GM11168 (cell line): Measurements from ENCODE around the gene GPATCH2L.

Experiments
- in situ Hi-C: fragments of 300-500 bp; cut with MboI; formaldehyde crosslinking; loops from one replicate; pipeline ENCODE4 v1.12.0; 2022; ENCODE audit warnings: low sequenced_read_pairs; ENCODE audit not compliant: unreplicated experiment

GPATCH2L gene

GRCh38 chr14:76252471-76252870 lies 100.7 kb downstream of the GPATCH2L start:
- in situ Hi-C loops = no loop called here

GRCh38 chr14:76253111-76253510 lies 101.4 kb downstream of the GPATCH2L start:
- in situ Hi-C loops = no loop called here

GRCh38 chr14:76256545-76256944 lies 104.8 kb downstream of the GPATCH2L start:
- in situ Hi-C loops = no loop called here

GRCh38 chr14:76257111-76257803 lies 105.5 kb downstream of the GPATCH2L start:
- in situ Hi-C loops = no loop called here

- in situ Hi-C loops = no loop called here
These were observed 106.2 kb downstream of the GPATCH2L start for GRCh38 chr14:76257842-76258397.

- in situ Hi-C loops = no loop called here
These were observed 107.5 kb downstream of the GPATCH2L start for GRCh38 chr14:76259029-76259735.

- in situ Hi-C loops = no loop called here
These were observed 109.0 kb downstream of the GPATCH2L start for GRCh38 chr14:76260749-76261148.

GRCh38 chr14:76261371-76261811 lies 109.7 kb downstream of the GPATCH2L start:
- in situ Hi-C loops = no loop called here

- in situ Hi-C loops = no loop called here
These were observed 110.9 kb downstream of the GPATCH2L start for GRCh38 chr14:76262641-76263040.
